Vagina (tissue), 2 donors: ENCODE data around the gene SLC25A24. TPM values are rescaled to one million over a fixed set of nuclear protein-coding genes. Genes with fewer than 3 reads are reported as not detected.
"Not testable (repeated sequence)": the region's sequence is repeated elsewhere in the genome, so short reads cannot be mapped to it uniquely, and the experiment has no call there.

Source experiments
- DNase-seq, 2 donors: peaks; one replicate each; pipeline ENCODE4 v3.0.0-alpha.2; 2017; ENCODE audit errors: extremely low spot score in 2 of 2
- H3K27ac ChIP-seq: fragments of 200-600 bp; sonication (generic); one replicate; pipeline ENCODE4 v1.5.1; 2019
- H3K27me3 ChIP-seq: fragments of 200-600 bp; sonication (generic); one replicate; pipeline ENCODE4 v1.5.1; 2019
- H3K36me3 ChIP-seq, 2 donors: fragments of 200-600 bp; sonication (generic); one replicate each; pipeline ENCODE4 v1.5.1; 2017 to 2019
- H3K4me1 ChIP-seq: fragments of 200-600 bp; sonication (generic); one replicate; pipeline ENCODE4 v1.5.1; 2019
- H3K4me3 ChIP-seq, 2 donors: fragments of 200-600 bp; sonication (generic); 1 replicate in 1 of 2; 2 replicates in 1 of 2; pipeline ENCODE4 v1.5.1; 2016 to 2019
- H3K9me3 ChIP-seq: fragments of 200-600 bp; sonication (generic); one replicate; pipeline ENCODE4 v1.5.1; 2019
- CTCF ChIP-seq, 3 experiments: fragments of 450-650 bp in 2 of 3; fragments of 200-600 bp in 1 of 3; sonication (generic) in 1 of 3; IDR thresholded peaks; one replicate each; pipeline ENCODE4 v1.5.1; 2017 to 2019; ENCODE audit warnings: antibody characterized with exemption in 3 of 3, mild to moderate bottlenecking in 2 of 3, moderate library complexity in 2 of 3
- POLR2A ChIP-seq, 2 donors: fragments of 450-650 bp; IDR thresholded peaks; one replicate each; pipeline ENCODE4 v1.6.1; 2017; ENCODE audit warnings: antibody characterized with exemption in 2 of 2, mild to moderate bottlenecking in 2 of 2, moderate library complexity in 2 of 2
- POLR2AphosphoS5 ChIP-seq, 2 donors: sonication (generic); formaldehyde crosslinking; IDR thresholded peaks; one replicate each; pipeline ENCODE4 v1.9.0; 2017; ENCODE audit warnings: antibody characterized with exemption in 2 of 2, mild to moderate bottlenecking in 2 of 2, low read depth in 1 of 2; ENCODE audit not compliant: insufficient read depth in 1 of 2
- intact Hi-C: fragments of 100-400 bp; cut with DNase I; formaldehyde crosslinking; loops from one replicate; pipeline ENCODE4 v1.15.1; 2023
- total RNA-seq: library from RNA; depleted of rRNA; stranded (reverse); fragments of >200 nt; gene quantifications from one replicate; pipeline ENCODE4 v1.2.3, GENCODE V29; 2016

Gene SLC25A24
- 30.7 TPM for total RNA-seq

GRCh38 chr1:108199781-108200686, at the start of gene SLC25A24:
SLC25A24 (minus strand) TSS chr1:108200343; CDS start chr1:108200138, 205 bp downstream.
- TF ChIP-seq POLR2AphosphoS5 (IDR thresholded peaks at IDR 0.05; ENCODE audit: insufficient read depth in 1 of 2, low read depth in 1 of 2) (peak in 1 of 2 donors; percentile 60), CTCF (IDR thresholded peaks at IDR 0.05) (peak in 1 of 3 experiments; percentile 21), POLR2A (IDR thresholded peaks at IDR 0.05) (peak in 1 of 2 donors; percentile 17)
- intact Hi-C loops = no loop called here
- Histone ChIP-seq H3K36me3 (peaks cover 0 to 8% of the 10 kb centered on the region in 2 donors), H3K4me1 (peaks cover 19% of the 10 kb centered on the region), H3K27me3 (no peaks in the 10 kb centered on the region), H3K27ac (peak within 1 kb of the TSS; percentile 97), H3K4me3 (peak within 1 kb of the TSS; percentile 84 to 93), H3K9me3 (no peaks in the 10 kb centered on the region)
- peak in 1 of 2 donors; percentile 89 for DNase-seq

DNA sequence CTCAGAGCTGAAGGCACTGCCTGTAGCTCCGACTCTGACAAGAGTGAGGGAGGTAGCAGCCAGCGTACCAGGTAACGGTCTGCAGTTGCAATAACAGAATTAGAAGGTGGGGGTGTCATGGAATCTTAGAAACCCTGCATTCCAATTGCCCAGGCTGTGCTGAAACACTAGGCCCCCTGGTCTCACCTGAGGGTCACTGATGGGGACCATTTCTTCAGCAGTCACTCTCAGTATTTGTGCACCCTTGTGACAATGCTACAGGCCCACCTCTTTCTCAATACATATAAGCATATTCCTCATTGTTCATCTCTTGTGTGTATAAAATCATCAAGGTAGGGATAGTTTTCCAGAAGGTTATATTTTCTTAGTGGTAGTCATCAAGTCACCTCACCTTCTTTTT, 43.8 kb upstream of the SLC25A24 start, which contains the start of gene NBPF4:
TSS of gene NBPF4 (minus strand) at position 101 of the 400 bp plus-strand sequence. CDS start 315 bp downstream, outside the sequence.
- H3K36me3 ChIP-seq, H3K9me3 ChIP-seq, H3K27ac ChIP-seq, H3K27me3 ChIP-seq, intact Hi-C loops, DNase-seq, H3K4me3 ChIP-seq, H3K4me1 ChIP-seq: not testable (repeated sequence)

GRCh38 chr1:108239426-108239825, 39.3 kb upstream of the SLC25A24 start:
- H3K4me1 ChIP-seq, H3K27ac ChIP-seq, intact Hi-C loops, H3K4me3 ChIP-seq, H3K36me3 ChIP-seq, DNase-seq, H3K9me3 ChIP-seq, H3K27me3 ChIP-seq: not testable (repeated sequence)

- H3K27ac ChIP-seq, H3K4me1 ChIP-seq, DNase-seq, H3K36me3 ChIP-seq, H3K4me3 ChIP-seq, H3K9me3 ChIP-seq, H3K27me3 ChIP-seq, intact Hi-C loops: not testable (repeated sequence)
Measured at GRCh38 chr1:108235308-108235707, 35.2 kb upstream of the SLC25A24 start.

GRCh38 chr1:108232183-108232582, 32.0 kb upstream of the SLC25A24 start:
- H3K36me3 ChIP-seq, H3K27me3 ChIP-seq, H3K4me3 ChIP-seq, H3K4me1 ChIP-seq, intact Hi-C loops, H3K27ac ChIP-seq, H3K9me3 ChIP-seq, DNase-seq: not testable (repeated sequence)

- H3K27ac ChIP-seq, H3K36me3 ChIP-seq, H3K27me3 ChIP-seq, DNase-seq, intact Hi-C loops, H3K4me3 ChIP-seq, H3K9me3 ChIP-seq, H3K4me1 ChIP-seq: not testable (repeated sequence)
Measured at GRCh38 chr1:108229976-108230375, 29.8 kb upstream of the SLC25A24 start.

- intact Hi-C loops, H3K27ac ChIP-seq, H3K27me3 ChIP-seq, H3K9me3 ChIP-seq, H3K4me3 ChIP-seq, H3K4me1 ChIP-seq, DNase-seq, H3K36me3 ChIP-seq: not testable (repeated sequence)
Measured at GRCh38 chr1:108227772-108228171, 27.6 kb upstream of the SLC25A24 start.

GRCh38 chr1:108226855-108227254, 26.7 kb upstream of the SLC25A24 start:
- H3K4me1 ChIP-seq, H3K27ac ChIP-seq, intact Hi-C loops, H3K27me3 ChIP-seq, H3K4me3 ChIP-seq, H3K9me3 ChIP-seq, DNase-seq, H3K36me3 ChIP-seq: not testable (repeated sequence)

DNA sequence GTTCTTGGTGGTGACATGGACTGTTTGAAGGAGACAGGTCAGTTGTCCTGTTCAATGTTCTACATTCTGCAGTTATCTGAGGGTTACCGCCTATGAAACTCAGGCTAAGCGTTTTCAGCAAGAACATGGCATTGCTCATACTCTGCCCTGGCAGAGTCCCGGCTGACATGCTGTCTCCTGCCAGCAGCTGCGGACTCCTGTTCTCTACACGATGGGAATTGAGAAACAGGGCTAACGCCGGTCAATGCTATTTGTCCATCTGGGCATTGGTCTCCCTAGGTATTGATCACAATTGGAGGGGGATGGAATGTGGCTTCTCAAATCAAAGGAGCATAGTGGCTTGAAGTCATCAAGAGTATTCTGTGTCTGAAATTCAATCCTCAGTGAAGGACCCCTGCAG, 23.1 kb upstream of the SLC25A24 start:
- H3K27me3 ChIP-seq, H3K27ac ChIP-seq, H3K9me3 ChIP-seq, DNase-seq, H3K4me3 ChIP-seq, intact Hi-C loops, H3K36me3 ChIP-seq, H3K4me1 ChIP-seq: not testable (repeated sequence)

- H3K4me1 ChIP-seq, H3K4me3 ChIP-seq, H3K27me3 ChIP-seq, H3K36me3 ChIP-seq, H3K9me3 ChIP-seq, DNase-seq, H3K27ac ChIP-seq, intact Hi-C loops: not testable (repeated sequence)
Measured at GRCh38 chr1:108217515-108218174, 17.5 kb upstream of the SLC25A24 start.

GRCh38 chr1:108217007-108217406, 16.9 kb upstream of the SLC25A24 start:
- intact Hi-C loops, H3K4me3 ChIP-seq: not testable (repeated sequence)

More at GRCh38 chr1:108217007-108217406, 16.9 kb upstream of the SLC25A24 start:
- DNase-seq, H3K27me3 ChIP-seq, H3K4me1 ChIP-seq, H3K36me3 ChIP-seq, H3K9me3 ChIP-seq, H3K27ac ChIP-seq: not testable (repeated sequence)
